PC-3 (cell line): Measurements from ENCODE around the gene TMEM256.

Experiments used
- EZH2 ChIP-seq: fragments of 300-600 bp; sonication (generic); IDR thresholded peaks from one replicate; pipeline ENCODE4 v1.6.1; 2017; ENCODE audit warnings: antibody characterized with exemption, mild to moderate bottlenecking, low read length; ENCODE audit not compliant: unreplicated experiment
- EZH2phosphoT487 ChIP-seq: fragments of 300-600 bp; sonication (generic); IDR thresholded peaks from 2 replicates; pipeline ENCODE4 v1.6.1; 2018; ENCODE audit warnings: mild to moderate bottlenecking, antibody characterized with exemption, low read length, borderline replicate concordance
- TF ChIP-seq, protein P1 (sequence below): fragments of 300-600 bp; sonication (generic); conservative IDR thresholded peaks from 2 replicates; pipeline ENCODE4 v1.5.1; 2017; ENCODE audit warnings: antibody characterized with exemption, low read depth, mild to moderate bottlenecking, low read length

DNA sequence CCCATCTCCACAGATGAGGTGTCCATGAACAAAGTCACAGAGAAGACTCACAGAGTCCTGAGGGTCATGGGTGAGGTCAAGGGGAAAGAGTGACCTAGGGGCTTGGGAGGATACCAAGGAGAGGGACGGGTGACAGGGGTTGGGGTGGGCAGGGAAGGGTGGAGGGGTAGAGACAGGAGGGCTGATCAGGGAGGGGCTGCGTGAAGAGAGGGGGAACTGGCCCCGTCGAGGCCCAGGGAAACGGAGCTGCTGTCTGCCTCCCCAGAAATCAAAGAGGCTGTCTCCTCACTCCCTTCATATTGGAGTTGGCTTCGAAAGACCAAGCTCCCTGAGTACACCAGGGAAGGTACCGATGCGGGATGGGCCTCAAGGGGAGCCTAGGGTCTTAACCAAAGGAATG is 48.3 kb downstream of the TMEM256 start:
- TF ChIP-seq, protein P1, sequence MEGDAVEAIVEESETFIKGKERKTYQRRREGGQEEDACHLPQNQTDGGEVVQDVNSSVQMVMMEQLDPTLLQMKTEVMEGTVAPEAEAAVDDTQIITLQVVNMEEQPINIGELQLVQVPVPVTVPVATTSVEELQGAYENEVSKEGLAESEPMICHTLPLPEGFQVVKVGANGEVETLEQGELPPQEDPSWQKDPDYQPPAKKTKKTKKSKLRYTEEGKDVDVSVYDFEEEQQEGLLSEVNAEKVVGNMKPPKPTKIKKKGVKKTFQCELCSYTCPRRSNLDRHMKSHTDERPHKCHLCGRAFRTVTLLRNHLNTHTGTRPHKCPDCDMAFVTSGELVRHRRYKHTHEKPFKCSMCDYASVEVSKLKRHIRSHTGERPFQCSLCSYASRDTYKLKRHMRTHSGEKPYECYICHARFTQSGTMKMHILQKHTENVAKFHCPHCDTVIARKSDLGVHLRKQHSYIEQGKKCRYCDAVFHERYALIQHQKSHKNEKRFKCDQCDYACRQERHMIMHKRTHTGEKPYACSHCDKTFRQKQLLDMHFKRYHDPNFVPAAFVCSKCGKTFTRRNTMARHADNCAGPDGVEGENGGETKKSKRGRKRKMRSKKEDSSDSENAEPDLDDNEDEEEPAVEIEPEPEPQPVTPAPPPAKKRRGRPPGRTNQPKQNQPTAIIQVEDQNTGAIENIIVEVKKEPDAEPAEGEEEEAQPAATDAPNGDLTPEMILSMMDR = no peak
- TF ChIP-seq EZH2 (no peak), EZH2phosphoT487 (no peak)
